ENCODE data around the gene PRKCE.
"Not testable (repeated sequence)": the region's sequence is repeated elsewhere in the genome, so short reads cannot be mapped to it uniquely, and the experiment has no call there.

Gene PRKCE

DNA sequence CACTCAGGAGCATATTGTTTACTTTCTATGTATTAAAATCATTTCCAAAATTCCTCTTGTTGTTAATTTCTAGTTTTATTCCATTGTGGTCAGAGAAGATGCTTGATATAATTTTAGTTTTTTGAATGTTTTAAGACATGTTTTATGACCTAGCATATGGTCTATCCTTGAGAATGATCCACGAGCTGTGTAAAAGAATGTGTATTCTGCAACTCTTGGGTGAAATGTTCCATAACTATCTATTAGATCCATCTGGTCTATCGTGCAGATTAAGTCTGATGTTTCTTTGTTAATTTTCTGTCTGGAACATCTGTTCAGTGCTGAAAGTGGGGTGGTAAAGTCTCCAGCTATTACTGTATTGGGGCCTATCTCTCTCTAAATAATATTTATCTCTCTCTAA lies 562.4 kb downstream of the PRKCE start:
- DNase-seq (ENCODE audit: insufficient read length): no peak
- no peak for TF ChIP-seq POLR2A (IDR thresholded peaks at IDR 0.05; ENCODE audit: low read depth, low read length)
- no peak for FAIRE-seq

DNA sequence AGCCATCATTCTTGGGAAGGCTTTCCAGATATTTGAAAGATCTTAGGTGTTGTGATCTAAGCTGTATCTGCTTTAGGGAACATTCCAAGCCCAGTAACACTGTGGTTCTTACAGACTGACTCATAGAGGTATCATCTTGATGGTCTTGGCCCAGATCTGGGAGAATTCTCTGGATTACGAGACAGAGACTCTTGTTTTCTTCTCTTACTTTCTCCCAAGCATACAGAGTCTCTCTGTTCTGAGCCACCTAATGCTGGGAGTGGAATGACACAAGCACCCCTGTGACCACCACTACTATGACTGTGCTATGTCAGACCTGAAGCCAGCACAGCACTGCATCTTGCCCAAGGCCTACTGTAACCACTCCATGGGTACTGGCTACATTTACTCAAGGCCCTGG lies 564.7 kb downstream of the PRKCE start:
- no peak for TF ChIP-seq POLR2A (IDR thresholded peaks at IDR 0.05; ENCODE audit: low read depth, low read length)
- TF ChIP-seq TAF1 (IDR thresholded peaks at IDR 0.05; ENCODE audit: borderline replicate concordance, low read depth, low read length): no peak
- TF ChIP-seq POLR2AphosphoS5 (IDR thresholded peaks at IDR 0.05; ENCODE audit: low read depth, low read length): no peak
- DNase-seq (ENCODE audit: insufficient read length) (no peak), FAIRE-seq (no peak)

DNA sequence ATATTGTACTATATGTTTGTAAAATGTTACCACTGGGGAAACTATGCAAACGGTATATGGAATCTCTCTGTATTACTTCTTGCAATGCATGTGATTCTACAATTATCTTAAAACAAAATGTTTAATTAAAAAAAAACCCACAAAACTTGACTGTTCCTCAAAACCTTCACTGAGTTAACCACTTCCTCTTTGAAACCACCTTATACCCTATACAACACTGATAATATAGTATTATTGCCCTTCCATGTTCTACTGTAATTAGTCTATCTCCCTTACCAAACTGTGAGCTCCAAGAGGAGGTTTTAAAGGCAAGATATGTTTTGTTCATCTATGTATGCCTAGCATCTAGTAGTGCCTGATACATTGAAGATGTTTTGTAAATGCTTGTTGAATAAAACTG lies 572.0 kb downstream of the PRKCE start:
- FAIRE-seq: peak; percentile 57
- not testable (repeated sequence) for DNase-seq (ENCODE audit: insufficient read length)

DNA sequence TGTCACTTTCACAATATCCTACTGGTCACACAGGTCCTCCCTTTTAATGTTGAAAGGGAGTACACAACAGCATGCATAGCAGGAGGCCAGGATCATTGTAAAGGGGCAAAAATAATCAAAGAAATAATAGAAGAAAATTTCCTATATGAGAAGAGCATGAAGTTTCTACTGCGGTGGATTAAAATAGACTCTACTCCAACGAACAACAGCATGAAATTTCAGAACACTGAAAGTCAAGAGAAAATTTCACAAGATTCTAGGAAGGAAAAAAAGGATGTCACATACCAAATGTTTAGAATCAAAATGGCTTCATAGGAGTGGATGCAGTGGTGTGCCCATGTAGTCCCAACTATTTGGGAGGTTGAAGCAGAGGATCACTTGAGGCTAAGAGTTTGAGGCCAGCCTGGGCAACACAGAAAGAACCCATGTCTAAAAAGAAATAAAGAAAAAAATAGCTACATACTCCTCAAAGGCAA lies 573.7 kb downstream of the PRKCE start:
- TF ChIP-seq POLR2A (IDR thresholded peaks at IDR 0.05; ENCODE audit: low read depth, low read length) (no peak), TAF1 (IDR thresholded peaks at IDR 0.05; ENCODE audit: borderline replicate concordance, low read depth, low read length) (no peak), POLR2AphosphoS5 (IDR thresholded peaks at IDR 0.05; ENCODE audit: low read depth, low read length) (no peak)
- FAIRE-seq: no peak
- no peak for DNase-seq (ENCODE audit: insufficient read length)

DNA sequence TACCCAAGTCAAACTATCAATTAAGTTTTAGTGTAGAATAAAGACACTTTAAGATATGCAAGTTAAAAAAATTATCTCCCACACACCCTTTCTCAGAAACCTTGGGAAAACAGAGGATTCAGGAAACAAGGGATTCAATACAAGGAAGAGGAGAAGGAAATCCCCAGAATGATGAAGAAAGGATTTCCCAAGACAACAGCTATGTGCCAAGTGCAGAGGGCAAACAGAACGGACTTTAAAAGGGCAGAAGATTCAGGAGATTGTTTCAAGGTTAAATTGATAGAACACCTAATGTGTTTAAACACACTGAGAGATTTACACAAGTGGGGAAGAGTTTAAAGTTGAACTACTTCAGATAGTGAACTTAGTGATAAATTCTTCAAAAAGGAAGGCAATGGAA lies 574.3 kb downstream of the PRKCE start:
- FAIRE-seq (no peak), DNase-seq (ENCODE audit: insufficient read length) (no peak)
- TF ChIP-seq TAF1 (IDR thresholded peaks at IDR 0.05; ENCODE audit: borderline replicate concordance, low read depth, low read length) (no peak), POLR2A (IDR thresholded peaks at IDR 0.05; ENCODE audit: low read depth, low read length) (no peak), POLR2AphosphoS5 (IDR thresholded peaks at IDR 0.05; ENCODE audit: low read depth, low read length) (no peak)

DNA sequence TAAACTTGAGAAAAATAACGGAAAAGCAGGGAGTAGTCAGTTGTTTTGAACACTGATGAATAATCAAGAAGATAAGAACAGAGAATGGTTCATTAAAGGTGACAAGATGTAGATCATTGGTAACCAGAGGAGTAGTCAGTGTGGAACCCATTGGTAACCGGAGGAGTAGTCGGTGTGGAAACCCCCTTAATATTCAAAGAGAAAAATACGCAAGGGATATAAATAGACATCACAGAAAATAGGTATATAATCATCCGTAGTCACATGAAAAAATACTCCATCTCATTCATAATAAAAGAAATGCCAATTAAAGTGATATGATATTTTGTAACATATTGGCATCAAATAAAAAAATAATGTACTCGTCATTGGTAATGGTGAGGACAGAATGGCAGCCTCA lies 575.1 kb downstream of the PRKCE start:
- FAIRE-seq: no peak
- TF ChIP-seq POLR2A (IDR thresholded peaks at IDR 0.05; ENCODE audit: low read depth, low read length) (no peak), POLR2AphosphoS5 (IDR thresholded peaks at IDR 0.05; ENCODE audit: low read depth, low read length) (no peak), TAF1 (IDR thresholded peaks at IDR 0.05; ENCODE audit: borderline replicate concordance, low read depth, low read length) (no peak)

DNA sequence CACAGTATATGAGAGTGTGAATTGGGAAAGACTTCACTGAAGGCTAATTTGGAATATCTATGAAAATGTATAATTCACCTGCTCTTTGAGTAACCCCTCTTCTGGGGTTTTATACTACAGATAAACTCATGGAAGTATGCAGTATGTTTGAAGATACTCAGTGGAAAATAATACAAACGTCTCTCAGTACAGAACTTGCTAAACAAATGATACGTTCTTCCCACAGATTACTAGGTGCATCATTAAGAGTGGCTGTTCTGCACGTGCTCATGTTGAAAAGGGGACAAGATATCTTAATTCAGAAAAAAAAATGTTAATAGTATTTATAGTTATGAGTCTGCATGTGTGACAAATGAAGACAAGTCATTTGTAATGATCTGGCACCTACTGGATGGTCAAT lies 575.5 kb downstream of the PRKCE start:
- DNase-seq (ENCODE audit: insufficient read length): no peak
- FAIRE-seq: no peak
- TF ChIP-seq POLR2A (IDR thresholded peaks at IDR 0.05; ENCODE audit: low read depth, low read length) (no peak), TAF1 (IDR thresholded peaks at IDR 0.05; ENCODE audit: borderline replicate concordance, low read depth, low read length) (no peak)

More for the DNA sequence above, 575.1 kb downstream of the PRKCE start:
- no peak for DNase-seq (ENCODE audit: insufficient read length)

DNA sequence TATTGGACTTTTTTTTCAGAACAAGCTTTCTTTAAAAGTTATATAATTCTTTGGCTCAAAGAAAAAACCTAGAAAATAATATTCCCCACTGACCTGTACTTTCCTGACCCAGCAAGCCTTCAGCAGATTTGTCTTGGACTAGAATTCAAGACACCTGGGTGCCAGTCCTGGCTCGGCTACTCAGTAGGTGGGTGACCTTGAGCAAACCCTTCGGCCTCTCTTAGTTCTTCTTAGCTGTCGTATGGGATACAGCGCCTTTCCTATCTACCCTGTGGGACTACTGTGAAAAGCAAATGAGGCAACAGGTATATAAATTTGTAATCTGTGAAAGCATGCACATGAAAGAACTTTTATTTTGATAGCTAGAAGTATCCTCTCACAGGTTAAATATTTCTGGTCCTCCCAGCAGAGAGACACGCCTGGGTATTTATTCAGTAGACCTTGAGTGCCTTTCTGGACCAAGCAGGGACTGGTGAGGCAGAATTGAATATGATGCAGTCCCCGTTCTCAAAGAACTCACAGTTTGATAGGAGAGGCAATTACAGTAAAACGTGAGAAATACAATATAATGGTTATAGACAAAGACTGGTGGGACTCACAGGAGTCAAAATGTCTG lies 576.3 kb downstream of the PRKCE start:
- FAIRE-seq (no peak), DNase-seq (ENCODE audit: insufficient read length) (no peak)
- TF ChIP-seq TAF1 (IDR thresholded peaks at IDR 0.05; ENCODE audit: borderline replicate concordance, low read depth, low read length): no peak
- no peak for TF ChIP-seq POLR2AphosphoS5 (IDR thresholded peaks at IDR 0.05; ENCODE audit: low read depth, low read length)
- no peak for TF ChIP-seq POLR2A (IDR thresholded peaks at IDR 0.05; ENCODE audit: low read depth, low read length)

DNA sequence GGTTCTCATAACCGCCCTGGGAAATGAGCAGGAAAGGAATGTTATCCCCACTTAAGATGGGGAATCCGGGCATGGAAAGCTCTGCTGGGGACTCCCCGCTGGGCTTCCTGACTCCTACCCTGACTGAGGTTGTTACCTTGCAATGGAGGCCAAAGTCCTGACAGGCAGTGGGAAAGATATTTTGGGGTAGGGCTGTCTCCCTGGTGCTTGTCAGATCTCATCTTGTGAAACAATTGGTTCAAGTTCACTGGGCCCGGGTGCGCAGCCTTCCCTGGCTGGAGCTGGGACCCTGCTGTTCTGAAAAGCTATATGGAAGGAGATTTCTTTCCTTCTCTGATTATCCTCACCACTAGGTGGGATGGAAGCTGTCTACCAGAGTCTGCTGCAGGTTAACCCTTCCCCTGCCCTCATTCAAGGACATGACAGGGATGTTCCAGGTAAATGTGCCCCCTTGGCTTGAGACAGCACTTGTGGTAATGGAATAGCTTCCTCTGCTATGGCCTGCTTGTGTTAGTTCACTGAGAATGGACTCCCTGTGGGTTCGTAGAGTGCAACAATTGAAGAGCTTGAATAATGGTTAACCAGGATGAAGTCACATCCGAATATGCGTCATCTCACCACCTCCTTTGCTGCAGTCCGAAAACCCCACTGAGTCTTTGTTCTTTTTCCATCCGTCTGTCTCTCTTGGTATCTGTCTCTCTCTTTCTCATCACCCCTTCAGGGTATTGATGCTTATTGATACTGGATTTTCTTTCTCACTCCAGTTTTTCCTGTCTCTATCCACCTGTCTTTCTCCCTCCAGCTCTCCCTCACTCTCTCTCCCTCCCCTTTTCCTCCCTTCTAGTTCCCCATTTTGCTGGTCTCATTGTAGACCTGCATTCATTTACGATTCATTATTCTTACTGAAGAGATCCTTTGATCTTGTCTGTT lies 577.9 kb downstream of the PRKCE start:
- DNase-seq (ENCODE audit: insufficient read length) (no peak), FAIRE-seq (peak; percentile 21)
- no peak for TF ChIP-seq POLR2AphosphoS5 (IDR thresholded peaks at IDR 0.05; ENCODE audit: low read depth, low read length)
- TF ChIP-seq POLR2A (IDR thresholded peaks at IDR 0.05; ENCODE audit: low read depth, low read length): no peak
- no peak for TF ChIP-seq TAF1 (IDR thresholded peaks at IDR 0.05; ENCODE audit: borderline replicate concordance, low read depth, low read length)

DNA sequence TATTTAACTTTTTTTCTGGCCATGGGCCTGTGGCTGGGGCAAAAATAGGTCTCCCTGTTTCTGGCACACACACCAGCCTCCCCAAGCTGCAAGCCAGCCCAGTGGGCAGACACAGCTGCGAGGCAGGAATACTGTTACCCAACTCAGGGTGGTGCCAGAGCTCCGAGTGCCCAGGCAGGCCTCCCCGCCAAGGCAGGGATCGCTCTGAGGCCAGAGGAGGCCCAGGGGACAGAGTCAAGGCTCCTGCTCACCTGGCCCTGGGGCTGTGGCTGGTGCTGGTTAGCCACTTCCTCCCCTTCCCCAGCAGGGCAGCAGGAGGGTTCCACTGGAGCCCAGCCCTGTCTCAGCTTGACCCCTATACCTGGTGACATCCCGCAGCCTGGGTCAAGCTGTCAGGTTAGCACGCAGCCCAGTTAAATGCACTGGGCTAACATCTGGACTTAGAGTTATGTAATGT lies 578.7 kb downstream of the PRKCE start:
- TF ChIP-seq POLR2AphosphoS5 (IDR thresholded peaks at IDR 0.05; ENCODE audit: low read depth, low read length) (no peak), TAF1 (IDR thresholded peaks at IDR 0.05; ENCODE audit: borderline replicate concordance, low read depth, low read length) (no peak), POLR2A (IDR thresholded peaks at IDR 0.05; ENCODE audit: low read depth, low read length) (no peak)
- FAIRE-seq (no peak), DNase-seq (ENCODE audit: insufficient read length) (no peak)

DNA sequence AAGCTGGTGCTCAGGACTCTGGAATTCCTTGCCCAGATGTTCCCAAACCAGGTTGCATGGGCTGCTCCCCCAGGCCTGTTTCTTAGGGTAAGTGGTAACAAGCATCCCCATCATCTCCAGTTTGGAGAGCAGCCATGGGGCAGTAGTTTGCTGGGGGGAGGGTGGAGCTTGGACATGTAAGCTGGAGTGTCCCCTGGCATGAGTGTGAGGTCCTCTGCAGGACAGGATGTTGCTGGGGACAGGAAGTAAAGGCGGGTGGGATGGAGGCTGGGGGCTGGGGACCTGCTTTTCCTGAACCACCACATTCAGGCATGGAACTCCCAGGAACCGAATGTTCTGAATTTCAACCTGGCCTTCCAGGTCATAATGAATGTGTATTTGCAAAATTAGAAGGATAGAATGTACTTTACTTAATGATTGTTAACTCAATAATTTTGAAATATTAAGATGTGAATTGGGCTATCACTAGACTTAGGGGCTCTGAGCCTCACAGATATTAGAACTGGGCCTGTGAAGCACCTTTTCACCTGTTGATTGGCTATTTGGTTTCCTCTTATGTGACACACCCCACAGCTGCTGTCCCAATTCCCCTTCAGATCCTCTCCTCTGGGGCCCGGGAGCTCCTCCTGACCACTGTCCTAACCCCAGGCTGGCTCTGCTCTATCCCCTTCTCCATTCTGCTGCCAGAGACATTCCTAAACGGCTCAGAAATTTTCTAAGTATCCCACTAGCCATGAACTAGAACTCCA lies 579.4 kb downstream of the PRKCE start:
- TF ChIP-seq POLR2AphosphoS5 (IDR thresholded peaks at IDR 0.05; ENCODE audit: low read depth, low read length) (no peak), POLR2A (IDR thresholded peaks at IDR 0.05; ENCODE audit: low read depth, low read length) (no peak), TAF1 (IDR thresholded peaks at IDR 0.05; ENCODE audit: borderline replicate concordance, low read depth, low read length) (no peak)
- no peak for FAIRE-seq
- no peak for DNase-seq (ENCODE audit: insufficient read length)
